HT1080 (cell line): ENCODE data around the gene FOXC2. TPM values are rescaled to one million over a fixed set of nuclear protein-coding genes. Genes with fewer than 3 reads are reported as not detected.

Source experiments
- DNase-seq: peaks from one replicate; pipeline ENCODE4 v3.0.0-alpha.2; 2015; ENCODE audit warnings: low read depth
- total RNA-seq: library from RNA; depleted of rRNA; stranded (reverse); fragments of >200 nt; shearing (Covaris generic); gene quantifications from 2 replicates; pipeline ENCODE4 v1.2.3, GENCODE V29; 2014; rRNA removed

Gene FOXC2
- total RNA-seq, 1 experiment from 2014 or later = 1.5 TPM

DNA sequence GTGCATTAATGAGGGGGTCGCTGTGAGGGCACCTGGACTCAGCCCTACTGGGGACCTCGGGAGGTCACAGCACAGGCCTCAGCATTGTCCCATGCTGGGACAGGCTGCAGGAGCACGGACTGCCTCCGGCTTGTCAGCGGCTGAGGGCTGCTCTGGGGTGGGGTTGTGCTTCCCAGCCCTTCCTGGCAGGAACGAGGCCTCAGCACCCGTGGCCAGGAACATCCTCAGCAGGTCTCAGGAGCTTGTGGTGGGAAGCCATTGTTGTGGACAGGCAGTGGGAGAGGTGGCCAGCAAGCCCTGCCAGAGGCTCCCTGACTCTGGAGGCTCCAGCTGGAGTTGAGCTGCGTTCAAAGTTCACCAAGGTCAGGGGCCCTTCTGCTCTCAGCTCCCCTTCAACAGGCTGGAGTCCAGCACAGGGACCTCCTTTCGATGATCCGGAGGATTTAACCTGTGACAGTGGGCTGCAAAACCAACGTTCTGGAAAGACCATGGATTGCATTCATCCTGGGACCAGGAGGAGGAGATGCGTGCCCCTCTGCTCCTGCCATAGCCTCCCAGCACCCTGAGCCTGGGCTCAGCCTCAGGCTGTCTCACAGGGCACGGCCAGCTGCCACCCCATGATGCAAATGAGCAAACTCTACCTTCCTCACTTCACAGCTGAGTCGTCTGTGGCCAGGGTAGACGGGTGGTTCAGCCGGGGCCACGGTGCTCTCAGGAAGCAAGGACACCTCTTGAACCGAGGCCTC, 44.3 kb downstream of the FOXC2 start:
- DNase-seq = no peak

DNA sequence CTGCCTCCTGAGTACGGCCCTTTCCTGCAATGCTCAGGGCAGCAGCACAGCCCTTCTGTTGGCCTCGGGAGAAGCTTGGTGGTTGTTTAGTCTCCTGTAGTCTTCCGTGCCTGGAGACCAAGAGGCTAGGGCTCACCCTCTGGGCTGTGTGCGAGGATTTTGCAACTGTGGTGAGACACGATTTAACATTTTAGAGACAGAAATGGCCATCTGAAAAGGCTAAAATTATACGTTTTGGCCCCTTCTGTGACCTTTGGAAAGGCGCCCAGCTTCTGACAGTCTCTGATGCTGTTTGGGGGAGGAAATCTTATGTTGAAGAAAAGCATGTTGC, 44.9 kb downstream of the FOXC2 start:
- DNase-seq = no peak

DNA sequence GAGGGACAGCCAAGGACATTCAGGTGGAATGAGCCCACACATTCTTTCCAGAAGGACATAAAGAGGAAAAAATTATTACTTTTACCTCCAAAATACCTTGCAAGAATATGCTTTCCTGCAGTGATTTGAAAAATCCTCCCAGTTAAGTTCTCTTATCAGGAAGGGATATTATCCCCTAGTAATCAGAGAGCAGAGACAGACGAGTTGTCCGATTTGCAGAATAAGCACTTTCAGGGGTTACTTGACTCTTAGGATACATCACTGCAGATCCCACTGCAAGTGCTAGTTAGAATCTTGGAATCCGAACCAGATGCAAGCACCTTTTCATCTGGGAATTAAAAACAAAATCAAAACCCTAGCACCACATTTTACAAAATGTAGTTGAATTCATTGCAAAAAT, 45.3 kb downstream of the FOXC2 start:
- no peak for DNase-seq

DNA sequence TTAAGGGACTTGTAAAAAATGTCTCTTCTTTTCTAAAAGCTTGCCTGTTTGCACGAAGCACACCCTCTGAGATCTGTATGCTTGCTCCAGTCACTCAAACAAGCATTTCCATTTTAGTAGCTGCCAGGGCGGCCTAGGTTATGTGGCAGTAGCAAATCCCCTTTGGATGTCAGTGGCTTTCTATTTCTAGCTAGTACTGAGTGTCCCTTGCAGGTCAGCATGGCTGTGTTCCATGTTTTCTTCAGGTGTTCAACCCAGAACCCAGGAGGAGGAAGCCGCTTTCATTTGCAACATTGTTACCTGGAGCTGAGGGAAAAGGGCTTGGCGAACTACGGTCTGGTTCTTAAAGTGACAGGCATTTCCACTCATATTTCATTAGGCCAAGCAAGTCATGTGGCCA, 48.1 kb downstream of the FOXC2 start:
- DNase-seq = no peak

DNA sequence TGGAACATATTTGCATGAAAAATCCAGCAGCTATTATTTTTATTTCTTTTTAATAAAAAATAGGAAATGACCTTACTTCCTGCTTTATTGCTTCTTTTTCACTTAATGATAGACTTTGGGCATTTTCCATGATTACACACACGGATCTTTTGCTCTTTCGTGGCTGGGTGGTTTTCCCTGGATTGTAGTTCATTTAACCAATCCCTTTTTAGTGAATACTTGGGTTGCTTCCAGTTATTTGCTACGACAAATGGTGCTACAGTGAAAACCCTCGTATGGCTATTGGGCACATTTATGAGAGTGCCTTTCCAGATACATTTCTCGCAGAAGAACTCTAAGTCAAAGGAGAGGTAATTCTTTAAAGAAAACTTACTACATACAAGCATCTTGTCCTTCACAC, 50.3 kb downstream of the FOXC2 start:
- DNase-seq = no peak

DNA sequence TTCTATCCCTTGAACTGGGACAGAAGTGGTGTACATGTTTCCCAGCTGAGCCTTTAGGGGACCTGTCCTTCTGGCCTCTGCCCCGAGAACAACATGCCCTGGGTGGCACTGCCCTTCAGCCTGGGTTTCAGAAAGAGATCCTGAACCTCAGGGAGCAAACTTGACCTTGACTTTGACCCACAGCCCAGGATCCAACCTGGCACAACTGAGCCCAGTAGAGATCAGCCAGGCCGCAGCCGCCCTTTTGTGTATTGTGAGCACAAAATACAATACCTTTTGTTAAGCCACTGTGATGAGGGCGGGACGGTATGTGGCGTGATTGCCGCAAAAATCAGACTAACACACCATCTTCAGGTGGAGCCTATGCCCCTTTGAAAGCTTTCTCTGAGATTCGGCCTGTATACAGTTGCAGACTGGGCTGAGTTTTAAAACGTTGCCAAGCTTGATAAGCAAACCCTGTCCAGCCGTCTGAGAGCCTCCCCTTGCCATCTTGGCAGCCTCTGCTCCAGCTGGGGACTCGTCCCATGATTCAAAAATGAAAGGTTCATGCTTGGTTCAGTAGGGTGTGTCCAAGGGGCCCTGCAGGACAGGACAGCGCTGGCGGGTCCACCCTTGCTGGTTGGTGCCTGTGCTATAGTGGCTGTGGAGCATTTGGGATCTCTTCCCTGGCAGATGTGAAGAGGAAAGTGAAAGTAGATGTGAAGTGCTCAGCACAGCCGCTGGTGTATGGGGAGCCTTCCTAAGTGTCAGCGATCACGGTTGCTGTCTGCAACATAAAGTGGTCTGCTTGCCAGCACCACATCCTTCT, 52.0 kb downstream of the FOXC2 start:
- DNase-seq = peak; percentile 26

Other genes with a start within 250 kb of the FOXC2 start
- 0.10 TPM in 1 of 2 replicates, not detected in the other for gene FOXF1, start 56.3 kb upstream of the FOXC2 start, total RNA-seq
- gene MTHFSD, start 11.6 kb upstream of the FOXC2 start, total RNA-seq = 9.8 and 10.4 TPM in 2 replicates
- gene FOXL1, start 11.7 kb downstream of the FOXC2 start, total RNA-seq = 0.51 and 0.80 TPM in 2 replicates